ENCODE results near the gene SPRR2F.

Gene SPRR2F

GRCh38 chr1:153072806-153073726, 40.2 kb downstream of the SPRR2F start:
- DNase-seq (ENCODE audit: low read depth): no peak

GRCh38 chr1:153071511-153071910, 41.8 kb downstream of the SPRR2F start, which contains the start of gene SPRR2B:
SPRR2B (minus strand) TSS chr1:153071611; CDS start chr1:153070839, 772 bp downstream.
- DNase-seq (ENCODE audit: low read depth): no peak

- DNase-seq (ENCODE audit: low read depth): no peak
Measured at GRCh38 chr1:153070243-153070642, 43.1 kb downstream of the SPRR2F start.

Data from ELR (cell line).